GM18951 (cell line): ENCODE measurements around the gene GPR157.
A peak's percentile ranks its signal among the peaks of the same experiment; 100 is the strongest.

Source experiments
- POLR2A ChIP-seq: IDR thresholded peaks from 4 replicates; pipeline ENCODE4 v1.6.1; 2011; ENCODE audit warnings: mild to moderate bottlenecking; ENCODE audit not compliant: insufficient read length, insufficient read depth; ENCODE audit errors: extremely low read depth
- in situ Hi-C: fragments of 300-500 bp; cut with MboI; formaldehyde crosslinking; loops from one replicate; pipeline ENCODE4 v1.12.0; 2022; ENCODE audit warnings: low sequenced_read_pairs, mixed read lengths, inconsistent platforms; ENCODE audit not compliant: unreplicated experiment

GPR157 gene

DNA sequence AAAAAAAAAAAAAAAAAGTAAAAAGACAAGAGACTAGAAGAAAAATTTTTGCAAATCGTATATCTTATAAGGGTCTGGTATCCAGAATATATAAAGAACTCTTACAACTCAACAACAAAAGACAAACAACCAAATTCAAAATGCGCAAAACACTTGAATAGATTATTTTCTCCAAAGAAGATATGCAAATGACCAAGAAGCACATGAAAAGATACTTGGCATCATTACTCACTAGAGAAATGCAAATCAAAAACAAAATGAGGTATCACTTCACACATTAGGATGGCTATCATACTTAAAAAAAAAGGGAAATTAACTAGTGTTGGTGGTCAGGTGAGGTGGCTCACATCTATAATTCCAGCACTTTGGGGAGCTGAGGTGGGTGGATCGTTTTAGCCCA is 47.4 kb downstream of the GPR157 start:
- TF ChIP-seq POLR2A = no peak
- in situ Hi-C loops = no loop called here

- in situ Hi-C loops = no loop called here
- TF ChIP-seq POLR2A = no peak
Observed at GRCh38 chr1:9080705-9081291, 48.1 kb downstream of the GPR157 start.

GRCh38 chr1:9079988-9080704 is 48.8 kb downstream of the GPR157 start:
- TF ChIP-seq POLR2A = no peak
- in situ Hi-C loops = no loop called here

DNA sequence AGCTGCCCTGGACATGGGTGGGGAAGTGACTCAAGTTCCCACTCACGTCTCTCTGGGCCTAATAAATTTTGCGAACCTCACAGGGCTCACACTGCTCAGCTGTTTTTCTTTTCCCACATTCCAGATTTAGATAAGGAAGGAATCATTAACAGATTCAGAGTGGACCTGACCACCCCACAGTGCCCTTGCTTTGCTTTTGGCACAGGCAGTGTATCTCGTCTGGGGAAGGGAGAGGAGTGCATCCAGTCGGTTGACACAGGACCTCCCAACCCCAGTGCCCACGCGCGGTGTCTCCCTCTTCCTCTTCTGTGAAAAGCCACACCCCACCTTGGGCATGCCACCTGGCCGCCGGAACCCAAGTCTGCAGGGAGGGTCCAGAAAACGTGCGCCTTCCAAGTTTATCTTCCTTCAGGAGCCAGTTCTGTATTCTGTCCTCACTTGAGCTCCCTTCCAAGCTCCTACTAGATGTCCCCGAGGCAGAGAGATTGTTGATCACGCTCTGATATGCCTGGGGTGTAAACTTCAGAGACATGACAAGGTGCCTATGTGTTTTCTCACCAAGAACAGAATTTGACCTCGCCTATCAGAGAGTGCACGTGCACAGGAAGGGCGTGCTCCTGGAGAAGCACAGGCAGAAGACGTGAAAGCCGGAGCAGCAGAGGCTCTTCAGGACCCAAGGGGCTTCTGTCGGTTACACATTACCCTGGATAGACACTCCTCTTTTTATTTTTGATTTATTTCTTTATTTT is 50.0 kb downstream of the GPR157 start:
- in situ Hi-C loops = no loop called here
- no peak for TF ChIP-seq POLR2A

DNA sequence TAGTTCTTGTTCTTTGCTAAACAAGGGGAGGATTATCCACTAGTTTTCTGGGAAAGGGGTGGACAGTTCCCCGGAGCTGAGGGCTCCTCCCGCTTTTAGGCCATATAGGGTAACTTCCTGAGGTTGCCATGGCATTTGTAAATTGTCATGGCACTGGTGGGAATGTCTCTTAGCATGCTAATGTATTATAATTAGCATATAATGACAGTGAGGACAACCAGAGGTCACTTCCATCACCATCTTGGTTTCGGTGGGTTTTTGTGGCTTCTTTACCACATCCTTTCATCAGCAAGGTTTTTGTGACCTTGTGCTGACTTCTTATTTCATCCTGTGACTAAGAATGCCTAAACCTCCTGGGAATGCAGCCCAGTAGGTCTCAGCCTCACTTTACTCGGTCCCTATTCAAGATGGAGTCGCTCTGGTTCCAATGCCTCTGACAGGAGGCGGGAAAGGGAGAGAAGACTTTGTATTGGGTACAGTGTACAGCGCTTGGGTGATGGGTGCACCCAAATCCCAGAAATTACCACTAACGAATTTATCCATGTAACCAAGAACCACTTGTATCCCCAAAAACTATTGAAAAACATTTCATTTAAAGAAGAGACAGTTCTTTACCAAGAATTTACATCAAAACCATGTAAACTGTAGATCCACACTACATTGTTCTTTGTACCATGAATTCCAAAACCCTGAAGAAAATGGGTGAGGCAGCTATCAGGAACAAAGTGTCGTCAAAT is 50.7 kb downstream of the GPR157 start:
- no peak for TF ChIP-seq POLR2A
- in situ Hi-C loops = no loop called here

GRCh38 chr1:9075022-9075421 is 53.9 kb downstream of the GPR157 start:
- in situ Hi-C loops = no loop called here
- no peak for TF ChIP-seq POLR2A

- no peak for TF ChIP-seq POLR2A
- in situ Hi-C loops = no loop called here
Observed at GRCh38 chr1:9073143-9073542, 55.8 kb downstream of the GPR157 start.

GRCh38 chr1:9071554-9072235 is 57.2 kb downstream of the GPR157 start:
- in situ Hi-C loops = no loop called here
- no peak for TF ChIP-seq POLR2A

DNA sequence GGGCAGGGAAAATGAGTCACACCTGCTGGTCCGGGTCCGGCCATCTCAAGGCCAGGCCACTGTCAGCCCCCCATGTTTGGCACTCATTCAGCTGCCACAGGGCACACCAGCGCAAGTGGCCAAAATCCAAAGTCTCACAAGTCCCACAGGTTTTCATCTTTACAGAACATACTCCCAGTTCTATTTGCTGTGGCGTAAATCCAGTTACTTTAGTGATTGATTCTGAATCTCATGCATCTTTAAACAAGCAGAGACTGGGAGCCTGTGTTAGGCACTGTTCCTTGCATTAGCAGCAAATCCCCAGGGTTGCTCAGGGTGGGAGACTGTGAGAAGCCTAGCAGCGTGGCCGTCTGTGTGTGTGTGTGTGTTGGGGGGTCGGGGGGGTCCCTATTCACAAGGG is 58.4 kb downstream of the GPR157 start:
- TF ChIP-seq POLR2A = no peak
- in situ Hi-C loops = no loop called here

- in situ Hi-C loops = no loop called here
- TF ChIP-seq POLR2A = peak; percentile 55
Observed at GRCh38 chr1:9069326-9070100, 59.4 kb downstream of the GPR157 start, which contains the start of gene SLC2A5. TSS of gene SLC2A5 (minus strand) at chr1:9069635. CDS start at chr1:9069536, 99 bp downstream.

DNA sequence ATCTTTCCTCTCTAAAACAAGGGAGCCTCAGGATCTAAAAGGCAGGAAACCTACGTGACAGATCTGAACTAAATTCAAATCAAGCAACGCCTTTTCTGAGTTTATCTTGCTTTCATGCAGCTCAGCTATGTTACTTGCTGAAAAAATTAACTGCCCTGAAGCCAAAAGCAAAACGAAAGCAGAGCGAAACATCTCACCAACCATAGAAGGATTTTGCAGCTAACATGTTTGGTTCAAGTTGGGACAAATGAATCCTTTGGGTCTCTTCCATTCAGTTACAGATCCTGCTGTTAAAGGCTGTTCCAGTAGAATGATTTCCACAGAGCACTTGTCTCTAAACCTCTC is 59.9 kb downstream of the GPR157 start:
- in situ Hi-C loops = no loop called here
- no peak for TF ChIP-seq POLR2A

DNA sequence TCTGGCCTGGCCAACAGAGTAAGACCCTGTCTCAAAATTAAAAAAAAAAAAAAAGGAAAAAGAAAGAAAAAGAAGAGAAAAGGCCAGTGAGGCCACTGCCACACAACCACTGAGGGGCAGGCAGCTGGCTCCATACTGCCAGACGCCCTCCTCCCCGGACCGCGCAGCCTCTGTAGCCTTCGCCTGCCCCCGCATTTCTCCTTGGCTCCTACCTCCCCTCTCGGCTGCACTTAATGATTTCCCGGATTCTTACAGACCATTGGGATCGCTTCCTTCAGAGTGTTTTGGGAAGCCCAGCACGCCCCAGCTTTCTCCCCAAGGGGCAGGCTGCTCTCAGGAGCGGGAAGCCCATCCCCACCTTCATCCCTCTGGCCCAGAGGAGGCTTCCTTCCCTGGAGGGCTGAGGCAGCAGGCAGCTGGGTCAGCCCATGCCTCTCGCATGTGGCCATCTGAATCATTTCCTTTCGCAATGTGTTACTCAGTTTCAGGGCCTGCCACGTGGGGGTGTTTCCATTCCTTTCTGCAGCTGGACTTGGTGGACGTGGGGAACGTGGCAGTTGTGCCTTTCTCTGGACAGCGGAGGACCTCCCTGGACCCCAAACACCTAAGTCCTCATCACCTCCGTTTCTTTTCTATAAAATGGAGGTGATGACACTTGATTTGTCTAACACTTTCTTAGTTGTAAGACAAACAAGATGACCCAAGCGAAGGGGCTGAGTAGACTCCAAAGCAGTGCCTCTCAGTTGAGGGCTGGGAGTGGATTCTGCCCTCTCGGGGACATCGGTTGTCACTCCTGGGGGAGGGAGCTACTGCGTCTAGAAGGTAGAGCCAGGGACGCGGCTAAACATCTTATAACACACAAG is 61.7 kb downstream of the GPR157 start:
- in situ Hi-C loops = no loop called here

More for the DNA sequence above, 61.7 kb downstream of the GPR157 start:
- TF ChIP-seq POLR2A = no peak
